GM12892 (cell line): ENCODE measurements around the gene RPGR.

Source experiments
- POLR2A ChIP-seq: IDR thresholded peaks from 2 replicates; pipeline ENCODE4 v1.6.1; 2011; ENCODE audit warnings: low read depth, low read length, control low read depth
- POLR2AphosphoS5 ChIP-seq: IDR thresholded peaks from 2 replicates; pipeline ENCODE4 v1.6.1; 2011; ENCODE audit warnings: low read depth, low read length, control low read depth
- TAF1 ChIP-seq: IDR thresholded peaks from 2 replicates; pipeline ENCODE4 v1.6.1; 2011; ENCODE audit warnings: low read depth, mild to moderate bottlenecking, control low read depth, low read length, borderline replicate concordance

DNA sequence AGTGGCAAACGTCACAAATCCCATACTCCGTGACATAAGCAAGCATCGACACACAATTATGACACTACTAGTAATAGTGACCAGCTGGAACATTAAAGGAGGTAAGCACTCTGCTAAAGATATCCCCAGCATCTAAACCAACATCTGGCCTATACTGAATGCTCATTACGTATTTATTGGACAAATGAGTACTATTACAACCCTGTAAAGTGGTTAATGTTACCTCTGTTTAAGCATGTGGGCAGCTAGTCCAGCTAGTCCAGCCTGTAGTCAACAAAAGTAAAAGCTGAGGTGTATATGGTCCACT lies 419 bp upstream of the RPGR start:
- TF ChIP-seq POLR2A (no peak), TAF1 (no peak), POLR2AphosphoS5 (no peak)
